Activated T-helper 2 cell treated with anti-CD3 and anti-CD28 coated beads, Interferon-gamma antibody, Interleukin-2, Interleukin-4, amounts not matched to agents 10 μg/mL and 5 μg/mL and 100 μg/mL, durations not matched to agents 14 hours and 24 hours and 36 hours (primary cell): Measurements from ENCODE around the gene GPR156. TPM values are rescaled to one million over a fixed set of nuclear protein-coding genes. Genes with fewer than 3 reads are reported as not detected.
"Not testable (repeated sequence)": the region's sequence is repeated elsewhere in the genome, so short reads cannot be mapped to it uniquely, and the experiment has no call there.

ENCODE experiments used
- DNase-seq: peaks from one replicate; pipeline ENCODE4 v3.0.0; 2021; ENCODE audit warnings: low spot score
- H3K27ac Mint-ChIP-seq: one replicate; pipeline ENCODE4 v1.8.0; 2021; ENCODE audit warnings: mixed read lengths
- H3K27me3 Mint-ChIP-seq: one replicate; pipeline ENCODE4 v1.8.0; 2021; ENCODE audit warnings: low read depth, mixed read lengths
- H3K36me3 Mint-ChIP-seq: one replicate; pipeline ENCODE4 v1.8.0; 2021; ENCODE audit warnings: low read depth, mixed read lengths
- H3K4me1 Mint-ChIP-seq: one replicate; pipeline ENCODE4 v1.8.0; 2021; ENCODE audit warnings: low read depth, mixed read lengths
- H3K4me3 Mint-ChIP-seq: one replicate; pipeline ENCODE4 v1.8.0; 2021; ENCODE audit warnings: low read depth, mild to moderate bottlenecking, moderate library complexity, mixed read lengths
- H3K9me3 Mint-ChIP-seq: one replicate; pipeline ENCODE4 v1.8.0; 2021; ENCODE audit warnings: mixed read lengths
- intact Hi-C: fragments of 100-400 bp; cut with micrococcal nuclease; formaldehyde crosslinking; loops from one replicate; pipeline ENCODE4 v1.15.1; 2023
- total RNA-seq: library from RNA; stranded (reverse); gene quantifications from 2 replicates; pipeline ENCODE4 v1.2.3, GENCODE V29; 2022

GPR156 gene
- total RNA-seq, 1 donor from 2014 or later: not detected

- DNase-seq: no peak
- Mint-ChIP-seq H3K4me3 (no peak overlapping the region), H3K9me3 (peaks cover 6% of the 10 kb centered on the region), H3K27me3 (peaks cover 17% of the 10 kb centered on the region), H3K27ac (no peak overlapping the region), H3K4me1 (no peaks in the 10 kb centered on the region), H3K36me3 (no peaks in the 10 kb centered on the region)
- intact Hi-C loops: no loop called here
Observed at GRCh38 chr3:120298996-120299395, 14.0 kb upstream of the GPR156 start.

DNA sequence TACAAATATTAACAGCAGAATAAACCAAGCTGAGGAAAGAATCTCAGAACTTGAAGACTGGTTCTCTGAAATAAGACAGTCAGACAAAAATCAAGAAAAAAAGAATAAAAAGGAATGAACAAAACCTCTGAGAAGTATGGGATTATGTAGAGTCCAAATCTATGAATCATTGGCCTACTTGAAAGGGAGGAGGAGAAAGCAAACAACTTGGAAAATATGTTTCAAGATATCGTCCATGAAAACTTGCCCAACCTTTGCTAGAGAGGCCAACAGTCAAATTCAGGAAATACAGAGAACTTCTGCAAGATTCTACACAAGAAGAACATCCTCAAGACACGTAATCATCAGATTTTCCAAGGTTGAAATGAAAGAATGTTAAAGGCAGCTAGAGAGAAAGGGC, 6.5 kb upstream of the GPR156 start:
- H3K27me3 Mint-ChIP-seq, H3K4me1 Mint-ChIP-seq, H3K27ac Mint-ChIP-seq, H3K4me3 Mint-ChIP-seq, DNase-seq, intact Hi-C loops, H3K36me3 Mint-ChIP-seq: not testable (repeated sequence)
- H3K9me3 Mint-ChIP-seq: peaks cover 23% of the 10 kb centered on the region

DNA sequence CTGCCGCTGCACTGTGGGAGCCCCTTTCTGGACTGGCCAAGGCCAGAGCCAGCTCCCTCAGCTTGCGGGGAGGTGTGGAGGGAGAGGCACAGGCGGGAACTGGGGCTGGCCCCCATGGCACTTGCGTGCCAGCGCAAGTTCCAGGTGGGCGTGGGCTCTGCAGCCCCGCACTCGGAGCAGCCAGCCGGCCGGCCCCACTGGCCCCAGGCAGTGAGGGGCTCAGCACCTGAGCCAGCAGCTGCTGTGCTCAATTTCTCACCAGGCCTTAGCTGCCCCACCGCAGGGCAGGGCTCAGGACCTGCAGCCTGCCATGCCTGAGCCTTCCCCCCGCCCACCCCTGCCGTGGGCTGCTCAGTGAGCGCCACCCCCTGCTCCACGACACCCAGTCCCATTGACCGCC, 4.6 kb upstream of the GPR156 start:
- no peak overlapping the region for H3K27ac Mint-ChIP-seq
- no peaks in the 10 kb centered on the region for H3K4me1 Mint-ChIP-seq
- no peaks in the 10 kb centered on the region for H3K36me3 Mint-ChIP-seq
- intact Hi-C loops: no loop called here
- peaks cover 21% of the 10 kb centered on the region for H3K27me3 Mint-ChIP-seq
- no peak overlapping the region for H3K4me3 Mint-ChIP-seq
- DNase-seq: no peak
- peaks cover 23% of the 10 kb centered on the region for H3K9me3 Mint-ChIP-seq

DNA sequence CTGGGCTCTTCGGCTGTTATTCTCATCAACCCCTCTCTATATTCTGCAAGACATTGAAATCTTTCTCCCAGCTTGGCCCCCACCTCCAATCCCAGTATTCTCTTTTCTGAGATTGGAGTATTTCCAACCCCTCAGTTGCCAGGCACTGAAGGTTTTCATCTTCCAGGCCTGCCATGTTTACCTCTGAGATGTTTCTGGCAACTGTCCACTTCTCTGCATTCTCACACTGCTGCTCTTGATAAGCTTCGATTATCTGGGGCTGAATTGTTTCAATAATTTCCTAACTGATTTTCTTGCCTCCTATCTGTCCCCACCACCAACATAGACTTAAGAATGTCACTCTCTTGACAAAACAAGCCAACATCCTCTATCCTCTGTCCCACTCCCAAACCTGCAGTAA, 1.4 kb upstream of the GPR156 start:
- Mint-ChIP-seq H3K27ac (no peak overlapping the region), H3K4me3 (no peak overlapping the region), H3K4me1 (no peaks in the 10 kb centered on the region), H3K27me3 (peaks cover 44% of the 10 kb centered on the region), H3K9me3 (peaks cover 2% of the 10 kb centered on the region), H3K36me3 (no peaks in the 10 kb centered on the region)
- DNase-seq: no peak
- intact Hi-C loops: no loop called here

DNA sequence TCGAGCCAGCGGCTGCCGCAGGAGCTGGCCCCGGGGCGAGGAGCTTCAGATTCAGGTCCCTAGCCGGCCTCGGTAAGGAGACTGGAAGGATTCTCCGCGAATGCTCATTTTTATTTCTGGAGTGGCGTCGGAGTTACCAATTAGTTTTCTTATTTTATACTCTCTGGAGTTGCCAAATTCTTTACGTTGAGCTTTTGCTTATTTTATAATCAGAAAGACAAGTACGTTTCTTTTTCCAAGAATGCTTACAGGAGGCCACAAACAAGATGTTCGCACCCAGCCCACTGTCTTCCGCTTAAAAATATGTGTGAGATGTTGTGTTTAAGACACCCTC, 453 bp upstream of the GPR156 start:
- no peak overlapping the region for H3K27ac Mint-ChIP-seq
- H3K36me3 Mint-ChIP-seq: no peaks in the 10 kb centered on the region
- no peaks in the 10 kb centered on the region for H3K4me1 Mint-ChIP-seq
- H3K4me3 Mint-ChIP-seq: no peak overlapping the region
- H3K27me3 Mint-ChIP-seq: peaks cover 54% of the 10 kb centered on the region
- no peaks in the 10 kb centered on the region for H3K9me3 Mint-ChIP-seq
- DNase-seq: no peak
- intact Hi-C loops: no loop called here

DNA sequence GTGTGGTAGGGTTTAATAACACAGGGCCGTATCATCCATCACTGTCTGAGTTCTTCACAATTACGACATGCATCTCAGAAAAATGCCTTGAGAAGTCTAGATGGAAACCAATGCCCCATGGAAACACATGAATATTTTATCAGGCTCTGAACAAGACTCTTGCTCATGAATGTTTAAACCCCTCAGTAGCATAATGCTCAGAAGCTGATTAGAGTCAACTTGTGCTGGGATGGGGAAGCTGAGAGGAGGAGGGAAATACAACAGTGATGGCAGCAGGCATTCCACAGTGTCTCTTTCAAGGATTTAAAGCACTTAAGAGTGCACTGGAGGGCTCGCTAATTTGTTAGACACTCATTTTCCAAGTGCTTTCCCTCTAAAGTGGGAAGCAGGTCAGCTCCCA, 3.8 kb downstream of the GPR156 start:
- Mint-ChIP-seq H3K27ac (no peak overlapping the region), H3K36me3 (no peaks in the 10 kb centered on the region), H3K4me1 (no peaks in the 10 kb centered on the region), H3K27me3 (peaks cover 70% of the 10 kb centered on the region), H3K9me3 (no peaks in the 10 kb centered on the region), H3K4me3 (no peak overlapping the region)
- intact Hi-C loops: no loop called here
- no peak for DNase-seq

- Mint-ChIP-seq H3K36me3 (no peaks in the 10 kb centered on the region), H3K4me3 (no peak overlapping the region)
- intact Hi-C loops: no loop called here
Observed at GRCh38 chr3:120280566-120280965, 4.5 kb downstream of the GPR156 start.

DNA sequence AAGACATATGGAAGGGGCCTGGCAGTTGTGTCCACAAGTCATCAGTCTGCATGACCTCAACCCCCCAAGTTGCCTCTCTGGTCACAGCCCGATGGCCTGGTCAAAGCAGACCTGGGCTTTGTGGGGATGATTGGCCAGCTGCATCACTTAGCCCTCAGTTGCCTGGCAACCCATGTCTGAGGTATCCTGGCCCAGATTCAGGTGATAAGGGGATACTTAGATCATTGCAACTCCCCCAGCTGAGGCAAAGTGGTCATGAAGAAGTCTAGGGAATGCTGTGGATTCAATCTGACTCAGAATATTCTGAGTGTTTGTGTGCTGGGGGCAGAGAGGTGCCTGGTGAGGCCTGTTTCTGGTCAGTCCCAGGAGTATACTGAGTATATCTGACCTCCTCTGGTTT, 5.0 kb downstream of the GPR156 start:
- Mint-ChIP-seq H3K4me3 (no peak overlapping the region), H3K27me3 (peaks cover 66% of the 10 kb centered on the region), H3K36me3 (no peaks in the 10 kb centered on the region), H3K4me1 (no peaks in the 10 kb centered on the region), H3K27ac (no peak overlapping the region), H3K9me3 (no peaks in the 10 kb centered on the region)
- intact Hi-C loops: no loop called here
- no peak for DNase-seq

More at GRCh38 chr3:120280566-120280965, 4.5 kb downstream of the GPR156 start:
- Mint-ChIP-seq H3K4me1 (no peaks in the 10 kb centered on the region), H3K27me3 (peaks cover 68% of the 10 kb centered on the region), H3K9me3 (no peaks in the 10 kb centered on the region), H3K27ac (no peak overlapping the region)
- DNase-seq: no peak

DNA sequence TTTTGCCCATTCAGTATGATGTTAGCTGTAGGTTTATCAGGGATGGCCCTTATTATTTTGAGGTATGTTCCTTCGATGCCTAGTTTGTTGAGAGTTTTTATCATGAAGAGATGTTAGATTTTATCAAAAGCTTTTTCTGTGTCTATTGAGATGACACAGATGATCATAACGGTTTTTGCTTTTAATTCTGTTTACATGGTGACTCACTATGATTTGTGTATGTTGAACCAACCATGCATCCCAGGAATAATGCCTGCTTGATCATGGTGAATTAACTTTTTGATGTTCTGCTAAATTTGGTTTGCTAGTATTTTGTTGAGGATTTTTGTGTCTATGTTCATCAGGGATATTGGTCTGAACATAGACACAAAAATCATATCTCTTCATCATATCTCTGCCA, 8.3 kb downstream of the GPR156 start:
- peaks cover 45% of the 10 kb centered on the region for H3K27me3 Mint-ChIP-seq
- H3K9me3 Mint-ChIP-seq: no peaks in the 10 kb centered on the region
- DNase-seq: no peak
- no peaks in the 10 kb centered on the region for H3K36me3 Mint-ChIP-seq
- H3K4me3 Mint-ChIP-seq: no peak overlapping the region
- H3K4me1 Mint-ChIP-seq: no peaks in the 10 kb centered on the region
- intact Hi-C loops: no loop called here
- H3K27ac Mint-ChIP-seq: no peak overlapping the region

- Mint-ChIP-seq H3K4me1 (no peaks in the 10 kb centered on the region), H3K9me3 (no peaks in the 10 kb centered on the region), H3K27ac (no peak overlapping the region), H3K27me3 (peaks cover 34% of the 10 kb centered on the region), H3K36me3 (no peaks in the 10 kb centered on the region), H3K4me3 (no peak overlapping the region)
- DNase-seq: no peak
- intact Hi-C loops: no loop called here
Observed at GRCh38 chr3:120275618-120276017, 9.4 kb downstream of the GPR156 start.

DNA sequence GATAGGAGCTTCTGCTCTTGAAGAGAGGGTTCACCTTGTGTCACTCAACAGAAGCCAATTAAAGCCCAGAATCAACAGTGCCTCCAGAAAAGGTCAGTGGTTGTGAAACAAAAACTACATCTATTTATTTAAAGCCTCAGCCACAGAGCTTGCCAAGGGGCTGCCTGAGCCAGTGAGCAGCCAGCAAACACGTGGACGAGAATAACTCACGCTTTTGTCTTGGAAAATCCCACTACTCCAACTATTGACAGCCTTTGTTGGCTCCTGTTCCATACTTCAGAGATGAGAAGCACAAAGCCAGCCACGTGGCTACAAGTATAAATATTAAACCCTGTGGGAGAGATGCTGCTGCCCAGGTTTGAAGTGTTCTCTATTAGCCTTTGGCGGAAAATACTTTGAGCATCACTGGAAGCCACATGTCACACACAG, 10.3 kb downstream of the GPR156 start:
- Mint-ChIP-seq H3K36me3 (no peaks in the 10 kb centered on the region), H3K9me3 (no peaks in the 10 kb centered on the region), H3K4me3 (no peak overlapping the region), H3K27me3 (peaks cover 32% of the 10 kb centered on the region), H3K4me1 (no peaks in the 10 kb centered on the region), H3K27ac (no peak overlapping the region)
- no peak for DNase-seq
- intact Hi-C loops: no loop called here

DNA sequence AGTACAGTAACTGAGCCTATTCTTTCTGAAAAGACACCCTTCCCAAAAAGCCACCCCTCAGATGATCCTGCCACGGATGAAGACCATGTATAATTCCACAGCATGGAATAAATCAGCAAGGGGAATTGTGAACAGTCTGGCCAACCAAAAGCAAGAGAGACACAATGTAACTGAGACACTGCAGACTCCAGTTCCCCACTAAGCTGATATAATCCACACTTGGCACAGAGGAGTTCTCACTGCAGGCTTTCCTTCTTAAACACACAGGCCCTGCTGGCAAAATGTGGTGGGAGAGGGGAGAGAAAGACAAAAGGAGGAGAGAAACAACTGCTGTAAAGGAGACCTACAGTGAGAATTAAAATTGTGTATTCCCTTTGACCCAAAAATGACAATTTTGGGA, 12.7 kb downstream of the GPR156 start:
- no peaks in the 10 kb centered on the region for H3K4me1 Mint-ChIP-seq
- no peaks in the 10 kb centered on the region for H3K36me3 Mint-ChIP-seq
- no peak overlapping the region for H3K4me3 Mint-ChIP-seq
- H3K9me3 Mint-ChIP-seq: no peaks in the 10 kb centered on the region
- no peak overlapping the region for H3K27ac Mint-ChIP-seq
- DNase-seq: no peak
- intact Hi-C loops: no loop called here
- H3K27me3 Mint-ChIP-seq: peaks cover 17% of the 10 kb centered on the region

DNA sequence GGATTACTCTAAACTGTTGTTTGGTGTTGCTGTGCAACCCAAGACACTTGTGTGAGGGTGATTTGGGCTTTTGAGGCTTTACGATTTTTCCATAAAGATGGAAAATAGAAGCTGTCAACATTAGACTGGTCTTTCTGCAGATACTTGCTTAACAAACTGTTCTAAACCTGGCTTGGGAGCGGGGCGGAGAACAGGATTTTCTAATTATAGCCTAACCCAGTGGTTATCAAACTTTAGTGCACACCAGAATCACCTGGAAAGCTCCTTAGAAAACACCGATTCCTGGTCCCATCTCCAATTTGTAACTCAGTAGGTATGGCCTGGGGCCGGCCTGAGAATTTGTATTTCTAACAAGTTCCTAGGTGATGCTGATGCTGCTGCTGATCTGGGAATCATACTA, 19.0 kb downstream of the GPR156 start:
- Mint-ChIP-seq H3K4me3 (no peak overlapping the region), H3K4me1 (no peaks in the 10 kb centered on the region), H3K9me3 (no peaks in the 10 kb centered on the region), H3K27me3 (peaks cover 10% of the 10 kb centered on the region), H3K27ac (no peak overlapping the region), H3K36me3 (no peaks in the 10 kb centered on the region)
- intact Hi-C loops: no loop called here
- no peak for DNase-seq

GRCh38 chr3:120264963-120265362, 20.1 kb downstream of the GPR156 start:
- H3K4me3 Mint-ChIP-seq: no peak overlapping the region
- H3K27ac Mint-ChIP-seq: no peak overlapping the region
- H3K9me3 Mint-ChIP-seq: no peaks in the 10 kb centered on the region
- no peaks in the 10 kb centered on the region for H3K36me3 Mint-ChIP-seq
- H3K27me3 Mint-ChIP-seq: peaks cover 10% of the 10 kb centered on the region
- intact Hi-C loops: no loop called here
- DNase-seq: no peak
- no peaks in the 10 kb centered on the region for H3K4me1 Mint-ChIP-seq
